Duodenal mucosa (tissue), 2 donors: ENCODE results near the gene CES5A.
"Not testable (repeated sequence)": the region's sequence is repeated elsewhere in the genome, so short reads cannot be mapped to it uniquely, and the experiment has no call there.

Experiments used
- H3K27ac ChIP-seq: one replicate; pipeline ENCODE4 v1.7.0; 2013; ENCODE audit warnings: low read depth, low read length
- H3K27me3 ChIP-seq, 2 donors: one replicate each; pipeline ENCODE4 v1.7.0; 2013; ENCODE audit warnings: low read length in 2 of 2, control low read depth in 1 of 2; ENCODE audit not compliant: insufficient read depth in 2 of 2, control insufficient read depth in 1 of 2
- H3K36me3 ChIP-seq, 2 donors: one replicate each; pipeline ENCODE4 v1.7.0; 2013; ENCODE audit warnings: low read length in 2 of 2, control low read depth in 1 of 2; ENCODE audit not compliant: insufficient read depth in 2 of 2, control insufficient read depth in 1 of 2
- H3K4me1 ChIP-seq, 2 donors: one replicate each; pipeline ENCODE4 v1.7.0; 2013; ENCODE audit warnings: low read length in 2 of 2, control low read depth in 1 of 2; ENCODE audit not compliant: insufficient read depth in 2 of 2, control insufficient read depth in 1 of 2
- H3K4me3 ChIP-seq, 2 donors: one replicate each; pipeline ENCODE4 v1.7.0; 2013; ENCODE audit warnings: low read length in 2 of 2, low read depth in 1 of 2
- H3K9ac ChIP-seq, 2 donors: one replicate each; pipeline ENCODE4 v1.7.0; 2013; ENCODE audit warnings: low read length in 2 of 2, low read depth in 1 of 2
- H3K9me3 ChIP-seq, 2 donors: one replicate each; pipeline ENCODE4 v1.7.0; 2013; ENCODE audit warnings: low read length in 2 of 2, control low read depth in 1 of 2; ENCODE audit not compliant: control insufficient read depth in 1 of 2

The CES5A gene

DNA sequence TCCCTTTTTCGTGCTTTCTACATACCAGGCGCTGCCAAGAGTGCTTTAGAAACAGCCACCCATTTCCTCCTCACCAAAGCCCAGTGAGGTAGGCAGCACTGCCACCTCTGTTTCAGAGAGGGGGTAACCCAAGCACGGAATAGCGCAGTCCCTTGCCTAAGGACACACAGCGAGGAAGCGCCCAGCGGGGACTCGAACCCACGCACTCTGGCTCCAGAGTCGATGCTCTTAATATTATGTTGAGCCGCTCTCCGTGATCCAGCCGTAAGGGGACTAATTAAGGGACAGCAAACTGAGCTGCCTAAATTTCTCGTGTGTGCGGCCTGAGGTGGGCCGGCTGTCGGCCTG, 42.8 kb downstream of the CES5A start:
- no peaks in the 10 kb centered on the region for H3K4me1 ChIP-seq
- H3K27ac ChIP-seq = no peak overlapping the region
- H3K9me3 ChIP-seq = no peaks in the 10 kb centered on the region
- no peaks in the 10 kb centered on the region for H3K36me3 ChIP-seq
- H3K27me3 ChIP-seq = peaks cover 0 to 4% of the 10 kb centered on the region in 2 donors
- no peak overlapping the region for H3K9ac ChIP-seq
- peak overlapping the region; percentile 36 to 52 for H3K4me3 ChIP-seq

DNA sequence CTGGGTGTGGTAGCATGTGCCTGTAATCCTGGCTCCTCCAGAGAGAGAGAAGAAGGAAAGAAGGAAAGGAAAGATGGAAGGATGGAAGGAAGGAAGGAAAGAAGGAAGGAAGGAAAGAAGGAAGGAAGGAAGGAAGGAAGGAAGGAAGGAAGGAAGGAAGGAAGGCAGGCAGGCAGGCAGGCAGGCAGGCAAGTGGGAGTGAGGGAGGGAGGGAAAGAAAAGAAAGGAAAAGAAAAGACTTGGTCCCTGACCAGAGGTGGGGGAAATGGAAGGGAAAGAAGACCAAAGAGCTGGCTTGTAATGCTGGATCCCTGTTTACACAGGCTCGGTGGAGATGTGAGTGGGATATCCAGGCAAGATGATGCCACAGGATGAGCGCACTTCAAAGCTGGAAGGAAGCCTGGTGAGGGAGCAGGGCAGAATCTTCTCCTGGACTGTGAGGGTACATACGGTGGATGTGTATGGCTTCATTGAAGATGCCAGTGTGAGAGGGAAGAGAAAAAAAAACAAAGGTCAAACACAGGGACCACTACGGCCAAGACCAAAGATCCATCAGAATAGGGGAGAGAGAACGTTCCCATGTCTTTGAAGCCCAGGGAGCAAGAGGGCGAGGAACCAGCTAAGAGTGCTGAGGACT, 44.4 kb downstream of the CES5A start:
- Histone ChIP-seq H3K9ac (no peak overlapping the region), H3K4me3 (no peak overlapping the region), H3K4me1 (no peaks in the 10 kb centered on the region), H3K27me3 (peaks cover 0 to 4% of the 10 kb centered on the region in 2 donors), H3K27ac (no peak overlapping the region), H3K9me3 (no peaks in the 10 kb centered on the region), H3K36me3 (no peaks in the 10 kb centered on the region)

DNA sequence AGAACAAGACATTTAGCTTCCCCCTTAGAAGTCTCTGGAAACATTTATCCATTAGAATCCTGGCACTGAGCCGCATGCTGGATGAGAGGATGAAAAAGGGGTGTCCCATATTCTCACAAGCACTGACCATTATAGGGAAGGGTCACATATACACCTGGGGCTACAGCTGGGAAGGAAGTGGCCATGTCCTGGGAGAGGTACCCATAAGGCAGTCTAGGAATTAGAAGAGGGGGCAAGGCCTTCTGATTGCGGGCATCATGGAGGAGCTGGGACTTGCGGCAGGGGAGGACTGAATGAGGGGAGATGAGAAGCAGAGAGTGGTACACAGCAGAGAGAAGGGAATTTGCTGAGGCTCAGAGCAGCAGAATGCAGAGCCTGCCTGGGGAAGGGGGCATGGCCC, 45.9 kb downstream of the CES5A start:
- not testable (repeated sequence) for H3K9me3 ChIP-seq, H3K4me1 ChIP-seq, H3K9ac ChIP-seq, H3K27me3 ChIP-seq, H3K4me3 ChIP-seq, H3K27ac ChIP-seq, H3K36me3 ChIP-seq

DNA sequence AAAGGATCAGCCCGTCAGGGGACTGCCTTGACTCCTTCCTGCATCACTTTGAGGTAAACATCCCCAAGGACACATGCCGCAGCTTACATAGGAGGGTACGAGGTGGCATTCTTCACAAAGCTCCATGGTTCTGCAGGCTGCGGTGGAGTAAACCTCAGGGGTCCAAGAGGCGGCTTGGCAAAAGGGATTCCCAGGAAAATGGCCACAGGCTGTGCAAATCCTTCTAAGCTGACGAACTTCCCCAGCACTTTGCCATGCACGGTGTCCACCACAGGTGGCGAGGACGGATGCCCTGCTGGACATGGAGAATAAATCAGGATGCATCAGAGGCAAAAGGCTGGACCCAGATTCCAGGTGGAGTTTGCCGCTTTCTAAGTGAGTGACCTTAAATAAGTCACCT, 46.5 kb downstream of the CES5A start:
- Histone ChIP-seq H3K36me3 (no peaks in the 10 kb centered on the region), H3K4me1 (no peaks in the 10 kb centered on the region), H3K27ac (no peak overlapping the region), H3K27me3 (peaks cover 0 to 4% of the 10 kb centered on the region in 2 donors), H3K4me3 (no peak overlapping the region), H3K9ac (no peak overlapping the region), H3K9me3 (no peaks in the 10 kb centered on the region)

DNA sequence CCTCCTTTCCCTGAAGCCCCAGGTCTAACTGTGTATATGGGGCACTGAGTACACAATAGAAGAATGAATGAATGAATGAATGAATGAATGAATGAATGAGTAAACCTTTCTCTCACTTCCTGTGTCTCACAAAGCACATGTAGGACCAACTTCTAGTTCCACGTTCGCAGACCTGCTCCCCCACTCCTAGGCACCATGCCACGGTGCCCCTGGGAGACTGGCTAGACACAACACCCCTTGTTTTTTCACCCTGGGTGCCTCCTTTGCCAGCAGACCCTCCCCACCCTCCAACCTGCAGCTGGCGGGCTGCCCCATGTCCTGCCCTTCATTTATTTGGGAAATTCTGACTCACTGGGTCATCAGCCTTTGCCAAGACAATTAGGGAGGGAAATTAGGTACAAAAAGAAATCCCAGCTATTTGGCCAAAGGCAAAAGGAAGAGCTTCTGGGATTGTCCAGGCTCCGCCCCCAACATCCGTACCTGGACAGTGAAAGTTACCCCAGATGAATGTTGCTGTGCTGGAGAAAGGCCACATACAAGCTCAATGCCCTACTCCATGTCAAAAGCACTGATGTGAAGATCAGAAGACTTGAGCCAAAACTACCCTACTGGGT, 50.0 kb downstream of the CES5A start:
- Histone ChIP-seq H3K36me3 (no peaks in the 10 kb centered on the region), H3K27ac (no peak overlapping the region), H3K4me3 (no peak overlapping the region), H3K4me1 (no peaks in the 10 kb centered on the region), H3K27me3 (peaks cover 0 to 4% of the 10 kb centered on the region in 2 donors), H3K9ac (no peak overlapping the region), H3K9me3 (no peaks in the 10 kb centered on the region)

DNA sequence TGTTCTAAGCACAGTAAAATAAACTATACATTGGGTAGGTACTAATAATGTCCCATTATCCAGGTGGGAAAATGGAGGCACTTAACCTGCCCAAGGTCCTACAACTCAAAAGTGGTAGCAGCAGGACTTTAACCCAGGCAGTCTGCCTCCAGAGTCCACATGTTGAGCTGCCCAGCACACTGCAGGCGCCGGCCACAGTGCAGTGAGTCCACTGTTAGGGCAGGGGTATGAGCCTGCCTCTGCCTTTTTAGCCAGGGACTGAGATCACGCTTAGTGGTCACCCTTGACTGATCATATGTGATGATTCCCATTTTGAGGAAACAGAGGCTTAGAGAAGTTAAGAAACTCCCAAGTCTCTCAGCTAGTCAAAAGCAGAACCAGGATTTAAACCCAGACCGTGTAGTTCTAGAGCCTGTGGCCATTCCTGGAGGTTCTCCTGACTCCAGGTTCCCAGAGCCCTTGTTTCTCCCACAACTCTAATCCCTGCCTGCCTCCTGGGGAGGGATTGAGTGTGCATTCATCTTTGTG, 50.6 kb downstream of the CES5A start:
- H3K27me3 ChIP-seq = peaks cover 0 to 4% of the 10 kb centered on the region in 2 donors
- no peak overlapping the region for H3K9ac ChIP-seq
- no peaks in the 10 kb centered on the region for H3K9me3 ChIP-seq
- no peak overlapping the region for H3K27ac ChIP-seq
- no peaks in the 10 kb centered on the region for H3K4me1 ChIP-seq
- H3K4me3 ChIP-seq = no peak overlapping the region
- H3K36me3 ChIP-seq = no peaks in the 10 kb centered on the region

DNA sequence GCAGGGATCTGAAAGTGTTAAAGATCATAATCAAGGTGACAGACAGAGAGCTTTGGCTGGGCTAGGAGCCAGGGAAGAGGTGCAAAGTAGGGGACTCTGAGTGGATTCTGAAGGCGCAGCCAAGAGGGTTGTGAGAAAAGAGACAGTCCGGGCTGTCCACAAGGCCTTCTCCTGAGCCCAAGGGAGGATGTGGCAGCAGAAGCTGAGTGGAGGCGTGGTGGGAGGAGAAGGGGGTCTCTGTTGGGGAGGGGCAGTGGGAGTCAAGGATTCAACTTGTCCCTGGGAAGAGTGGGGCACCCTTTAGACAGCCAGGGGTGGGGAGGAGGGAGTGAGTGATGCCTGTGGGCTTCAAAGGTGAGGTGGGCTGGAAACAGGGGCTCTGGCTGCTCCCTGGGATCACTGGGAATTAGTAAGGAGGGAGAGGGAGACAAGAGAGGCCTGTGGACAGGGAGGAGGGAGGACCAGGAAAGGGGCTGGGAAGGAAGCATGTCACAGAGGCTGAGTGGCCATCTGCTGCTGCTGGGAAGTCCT, 52.8 kb downstream of the CES5A start:
- Histone ChIP-seq H3K9ac (no peak overlapping the region), H3K27me3 (no peaks in the 10 kb centered on the region), H3K4me3 (no peak overlapping the region), H3K27ac (no peak overlapping the region), H3K36me3 (no peaks in the 10 kb centered on the region), H3K9me3 (no peaks in the 10 kb centered on the region), H3K4me1 (no peaks in the 10 kb centered on the region)

DNA sequence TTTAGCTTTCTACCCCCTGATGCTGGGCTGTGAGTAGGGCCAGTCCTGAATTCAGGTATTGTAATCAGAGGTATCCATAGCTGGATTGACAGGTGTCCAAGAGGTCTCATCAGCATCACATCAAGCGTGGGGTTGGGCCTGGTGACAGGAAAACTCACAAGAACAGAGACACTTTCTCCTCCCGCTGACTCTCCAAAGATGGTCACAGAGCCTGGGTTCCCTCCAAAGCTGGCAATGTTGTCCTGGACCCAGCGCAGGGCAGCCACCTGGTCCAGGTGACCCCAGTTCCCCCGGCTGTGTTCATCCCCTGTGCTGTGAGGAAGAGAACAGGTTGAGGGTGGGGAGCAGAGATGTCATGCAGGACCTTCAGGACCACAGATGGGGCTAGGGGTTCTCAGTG, 54.0 kb downstream of the CES5A start:
- no peaks in the 10 kb centered on the region for H3K36me3 ChIP-seq

DNA sequence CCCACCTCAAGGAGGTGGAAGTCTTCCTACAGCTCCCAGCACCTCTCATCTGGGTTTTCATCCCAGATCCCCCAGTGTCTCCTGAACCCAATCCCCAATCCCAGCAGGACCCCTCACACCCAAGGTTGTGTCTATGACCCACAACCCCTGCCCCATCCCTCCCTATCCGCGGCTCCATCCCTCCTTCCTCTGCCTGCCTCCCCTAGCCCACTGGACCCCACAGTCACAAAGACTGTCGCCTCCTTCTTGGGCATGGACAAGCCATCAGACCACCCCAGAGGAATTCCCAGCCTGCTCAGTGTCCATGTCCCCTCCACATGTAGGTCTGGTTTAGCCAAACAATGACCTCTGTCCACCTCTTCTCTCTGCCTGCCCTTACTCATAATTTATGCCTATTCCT, 54.6 kb downstream of the CES5A start:
- no peaks in the 10 kb centered on the region for H3K36me3 ChIP-seq
- no peak overlapping the region for H3K27ac ChIP-seq
- no peak overlapping the region for H3K4me3 ChIP-seq
- H3K9ac ChIP-seq = no peak overlapping the region
- no peaks in the 10 kb centered on the region for H3K27me3 ChIP-seq
- H3K9me3 ChIP-seq = no peaks in the 10 kb centered on the region
- H3K4me1 ChIP-seq = no peaks in the 10 kb centered on the region

More for the DNA sequence above, 54.0 kb downstream of the CES5A start:
- Histone ChIP-seq H3K9ac (no peak overlapping the region), H3K4me3 (no peak overlapping the region), H3K9me3 (no peaks in the 10 kb centered on the region), H3K27ac (no peak overlapping the region), H3K4me1 (no peaks in the 10 kb centered on the region), H3K27me3 (no peaks in the 10 kb centered on the region)

DNA sequence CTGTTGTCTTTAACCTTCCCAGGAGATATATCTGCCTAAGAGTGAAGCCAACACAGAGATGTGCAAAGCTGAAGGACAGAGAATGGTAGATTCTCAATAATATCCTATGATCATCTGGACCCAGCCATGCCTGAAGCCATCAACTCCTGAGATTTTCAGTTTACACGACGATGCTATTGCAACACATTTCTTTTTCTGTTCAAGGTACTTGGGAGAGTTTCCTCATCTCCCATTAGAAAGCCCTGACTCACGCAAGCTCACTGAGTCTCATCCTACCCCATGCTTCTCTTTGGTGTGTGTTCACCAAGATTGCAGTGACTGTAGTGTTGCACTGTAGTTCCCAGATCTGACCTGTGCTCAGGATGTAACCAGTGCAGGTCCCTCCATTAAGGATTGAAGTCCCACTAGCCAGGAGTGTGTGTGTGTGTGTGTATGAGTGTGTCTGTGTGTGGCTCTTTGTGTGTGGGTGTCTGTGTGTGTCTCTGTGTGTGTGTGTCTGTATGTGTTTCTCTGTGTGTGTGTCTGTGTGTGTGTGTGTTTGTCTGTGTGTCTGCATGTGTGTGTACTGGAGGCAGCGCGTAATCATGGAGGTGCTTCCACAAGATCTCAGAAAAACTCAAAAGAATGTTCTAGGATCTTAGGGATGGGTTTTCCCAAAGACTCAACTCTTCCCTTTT, 57.8 kb downstream of the CES5A start:
- Histone ChIP-seq H3K9ac (no peak overlapping the region), H3K4me3 (no peak overlapping the region), H3K27me3 (peaks cover 0 to 6% of the 10 kb centered on the region in 2 donors), H3K9me3 (no peaks in the 10 kb centered on the region), H3K4me1 (no peaks in the 10 kb centered on the region), H3K36me3 (no peaks in the 10 kb centered on the region), H3K27ac (no peak overlapping the region)
